ENCODE data around the gene KIAA1671. TPM values are rescaled to one million over a fixed set of nuclear protein-coding genes. Genes with fewer than 3 reads are reported as not detected.
"Not testable (repeated sequence)": the region's sequence is repeated elsewhere in the genome, so short reads cannot be mapped to it uniquely, and the experiment has no call there.

KIAA1671 gene
- total RNA-seq, 1 experiment from 2014 or later = 12.8 TPM

DNA sequence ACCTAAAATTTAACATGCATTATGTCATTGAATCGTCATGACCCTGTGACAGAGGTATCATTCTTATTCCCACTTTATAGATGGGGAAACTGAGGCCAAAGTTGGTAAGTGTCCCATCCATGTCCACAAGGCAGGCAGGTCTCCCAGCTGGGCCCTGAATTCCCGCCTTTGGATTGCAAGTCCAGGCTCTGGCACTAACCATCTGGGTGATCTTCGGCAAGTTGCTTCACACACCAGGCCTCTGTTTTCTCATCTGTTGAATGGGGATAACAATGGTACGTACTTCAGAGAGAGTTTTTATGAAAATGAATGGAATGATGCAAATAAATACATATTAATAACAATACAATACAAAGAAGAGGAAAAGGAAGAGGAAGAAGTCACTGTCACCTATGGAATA, 250.6 kb downstream of the KIAA1671 start:
- intact Hi-C loops (cut with micrococcal nuclease; ENCODE audit: unreplicated experiment) = loop anchor here (2.0 kb wide), 2 partner anchors 132 to 570 kb away; no protein-coding TSS in a partner anchor
- POLR2A ChIA-PET (ENCODE audit: low non-redundant PET) = no interaction called here
- no peak overlapping the region for H3K27ac ChIP-seq (ENCODE audit: low read depth, low read length, poor library complexity, severe bottlenecking)
- no peaks in the 10 kb centered on the region for H3K4me1 ChIP-seq (ENCODE audit: insufficient read depth, low read length, poor library complexity, severe bottlenecking)
- H3K9me3 ChIP-seq (ENCODE audit: low read depth, low read length, poor library complexity, severe bottlenecking) = no peaks in the 10 kb centered on the region
- H3K36me3 ChIP-seq (ENCODE audit: insufficient read depth, low read length, poor library complexity, severe bottlenecking) = no peaks in the 10 kb centered on the region
- CTCF ChIA-PET = no interaction called here
- no peak for TF ChIP-seq EZH2 (IDR thresholded peaks at IDR 0.05; ENCODE audit: borderline replicate concordance, low read depth, low read length, poor library complexity, severe bottlenecking)
- TF ChIP-seq, protein P1, sequence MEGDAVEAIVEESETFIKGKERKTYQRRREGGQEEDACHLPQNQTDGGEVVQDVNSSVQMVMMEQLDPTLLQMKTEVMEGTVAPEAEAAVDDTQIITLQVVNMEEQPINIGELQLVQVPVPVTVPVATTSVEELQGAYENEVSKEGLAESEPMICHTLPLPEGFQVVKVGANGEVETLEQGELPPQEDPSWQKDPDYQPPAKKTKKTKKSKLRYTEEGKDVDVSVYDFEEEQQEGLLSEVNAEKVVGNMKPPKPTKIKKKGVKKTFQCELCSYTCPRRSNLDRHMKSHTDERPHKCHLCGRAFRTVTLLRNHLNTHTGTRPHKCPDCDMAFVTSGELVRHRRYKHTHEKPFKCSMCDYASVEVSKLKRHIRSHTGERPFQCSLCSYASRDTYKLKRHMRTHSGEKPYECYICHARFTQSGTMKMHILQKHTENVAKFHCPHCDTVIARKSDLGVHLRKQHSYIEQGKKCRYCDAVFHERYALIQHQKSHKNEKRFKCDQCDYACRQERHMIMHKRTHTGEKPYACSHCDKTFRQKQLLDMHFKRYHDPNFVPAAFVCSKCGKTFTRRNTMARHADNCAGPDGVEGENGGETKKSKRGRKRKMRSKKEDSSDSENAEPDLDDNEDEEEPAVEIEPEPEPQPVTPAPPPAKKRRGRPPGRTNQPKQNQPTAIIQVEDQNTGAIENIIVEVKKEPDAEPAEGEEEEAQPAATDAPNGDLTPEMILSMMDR (conservative IDR thresholded peaks at IDR 0.05; ENCODE audit: low read depth, low read length) = no peak
- no peak overlapping the region for H3K4me3 ChIP-seq (ENCODE audit: low read depth, low read length, poor library complexity, severe bottlenecking)
- no TSS peak for BruUV-seq (replicated peaks)
- no peaks in the 10 kb centered on the region for H3K27me3 ChIP-seq (replicated peaks; ENCODE audit: insufficient read depth, low read depth, low read length, poor library complexity)
- no peak for DNase-seq (ENCODE audit: low spot score)

DNA sequence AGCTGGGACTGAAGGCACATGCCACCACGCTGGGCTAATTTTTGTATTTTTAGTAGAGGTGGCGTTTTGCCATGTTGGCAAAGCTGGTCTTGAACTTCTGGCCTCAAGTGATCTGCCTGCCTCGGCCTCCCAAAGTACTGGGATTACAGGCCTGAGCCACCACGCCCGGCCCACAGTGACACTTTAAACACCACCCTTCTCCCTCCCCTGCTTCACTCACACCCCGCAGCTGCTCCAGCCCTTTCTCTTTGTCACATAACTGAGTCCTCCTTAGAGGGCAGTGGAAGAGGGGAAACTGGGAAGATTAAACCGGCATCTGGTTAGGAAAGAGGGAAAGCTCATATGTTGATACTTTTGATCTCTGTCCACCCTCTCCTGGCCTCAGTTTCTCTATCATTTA, 252.0 kb downstream of the KIAA1671 start:
- CTCF ChIA-PET; H3K27me3 ChIP-seq (replicated peaks; ENCODE audit: insufficient read depth, low read depth, low read length, poor library complexity); DNase-seq (ENCODE audit: low spot score); H3K4me3 ChIP-seq (ENCODE audit: low read depth, low read length, poor library complexity, severe bottlenecking); H3K27ac ChIP-seq (ENCODE audit: low read depth, low read length, poor library complexity, severe bottlenecking); H3K4me1 ChIP-seq (ENCODE audit: insufficient read depth, low read length, poor library complexity, severe bottlenecking); H3K36me3 ChIP-seq (ENCODE audit: insufficient read depth, low read length, poor library complexity, severe bottlenecking); BruUV-seq (replicated peaks); POLR2A ChIA-PET (ENCODE audit: low non-redundant PET); intact Hi-C loops (cut with micrococcal nuclease; ENCODE audit: unreplicated experiment); H3K9me3 ChIP-seq (ENCODE audit: low read depth, low read length, poor library complexity, severe bottlenecking): not testable (repeated sequence)

DNA sequence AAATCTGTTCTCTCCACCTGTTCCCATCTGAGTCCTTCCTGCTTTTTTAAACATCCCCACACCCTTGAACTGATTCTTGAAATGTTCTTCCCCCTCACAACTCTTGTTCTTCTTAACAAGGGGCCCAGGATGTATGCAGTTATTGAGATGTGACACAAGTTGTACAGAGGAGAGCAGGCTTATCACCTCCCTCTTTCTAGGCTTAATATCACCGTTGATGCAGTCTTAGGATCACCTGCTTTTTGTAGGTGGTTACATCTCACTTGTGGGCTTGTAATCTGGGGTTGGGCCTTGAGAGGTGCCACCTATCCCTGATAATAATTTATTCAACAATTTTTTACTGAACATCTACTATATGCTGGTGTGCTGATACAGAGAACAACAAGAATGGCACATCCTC, 253.3 kb downstream of the KIAA1671 start:
- TF ChIP-seq, protein P1 (conservative IDR thresholded peaks at IDR 0.05; ENCODE audit: low read depth, low read length) = no peak
- no peaks in the 10 kb centered on the region for H3K9me3 ChIP-seq (ENCODE audit: low read depth, low read length, poor library complexity, severe bottlenecking)
- intact Hi-C loops (cut with micrococcal nuclease; ENCODE audit: unreplicated experiment) = no loop called here

DNA sequence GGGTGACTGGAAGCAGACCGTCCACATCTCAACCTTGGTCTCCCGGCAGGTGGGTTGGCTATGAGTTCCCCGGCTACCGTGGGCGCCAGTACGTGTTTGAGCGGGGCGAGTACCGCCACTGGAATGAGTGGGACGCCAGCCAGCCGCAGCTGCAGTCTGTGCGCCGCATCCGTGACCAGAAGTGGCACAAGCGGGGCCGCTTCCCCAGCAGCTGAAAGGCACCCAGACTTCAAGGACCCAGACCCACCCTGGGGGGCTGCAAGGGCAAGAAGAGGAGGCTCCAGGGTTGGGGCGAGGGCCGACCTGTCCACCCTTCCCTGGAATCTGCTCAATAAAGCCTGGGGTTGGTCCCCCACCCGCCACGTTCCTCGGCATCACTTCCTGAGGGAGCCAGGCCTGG, 254.5 kb downstream of the KIAA1671 start:
- TF ChIP-seq, protein P1 (conservative IDR thresholded peaks at IDR 0.05; ENCODE audit: low read depth, low read length) = no peak
- TF ChIP-seq EZH2 (IDR thresholded peaks at IDR 0.05; ENCODE audit: borderline replicate concordance, low read depth, low read length, poor library complexity, severe bottlenecking) = no peak
- H3K4me3 ChIP-seq (ENCODE audit: low read depth, low read length, poor library complexity, severe bottlenecking) = no peak overlapping the region
- CTCF ChIA-PET = no interaction called here
- no TSS peak for BruUV-seq (replicated peaks)
- intact Hi-C loops (cut with micrococcal nuclease; ENCODE audit: unreplicated experiment) = no loop called here
- no peaks in the 10 kb centered on the region for H3K4me1 ChIP-seq (ENCODE audit: insufficient read depth, low read length, poor library complexity, severe bottlenecking)
- POLR2A ChIA-PET (ENCODE audit: low non-redundant PET) = no interaction called here
- H3K36me3 ChIP-seq (ENCODE audit: insufficient read depth, low read length, poor library complexity, severe bottlenecking) = no peaks in the 10 kb centered on the region
- H3K27me3 ChIP-seq (replicated peaks; ENCODE audit: insufficient read depth, low read depth, low read length, poor library complexity) = no peaks in the 10 kb centered on the region
- DNase-seq (ENCODE audit: low spot score) = no peak
- no peak overlapping the region for H3K27ac ChIP-seq (ENCODE audit: low read depth, low read length, poor library complexity, severe bottlenecking)
- no peaks in the 10 kb centered on the region for H3K9me3 ChIP-seq (ENCODE audit: low read depth, low read length, poor library complexity, severe bottlenecking)

More for the DNA sequence above, 253.3 kb downstream of the KIAA1671 start:
- H3K27me3 ChIP-seq (replicated peaks; ENCODE audit: insufficient read depth, low read depth, low read length, poor library complexity) = no peaks in the 10 kb centered on the region
- H3K36me3 ChIP-seq (ENCODE audit: insufficient read depth, low read length, poor library complexity, severe bottlenecking) = no peaks in the 10 kb centered on the region
- no peak overlapping the region for H3K27ac ChIP-seq (ENCODE audit: low read depth, low read length, poor library complexity, severe bottlenecking)
- no TSS peak for BruUV-seq (replicated peaks)
- ChIA-PET CTCF (no interaction called here), POLR2A (ENCODE audit: low non-redundant PET) (no interaction called here)
- DNase-seq (ENCODE audit: low spot score) = no peak
- H3K4me3 ChIP-seq (ENCODE audit: low read depth, low read length, poor library complexity, severe bottlenecking) = no peak overlapping the region
- no peaks in the 10 kb centered on the region for H3K4me1 ChIP-seq (ENCODE audit: insufficient read depth, low read length, poor library complexity, severe bottlenecking)

All from A673 (cell line).